Subcutaneous adipose tissue (tissue), 4 donors: Measurements from ENCODE around the gene B4GALT7. TPM values are rescaled to one million over a fixed set of nuclear protein-coding genes. Genes with fewer than 3 reads are reported as not detected.

ENCODE experiments used
- CTCF ChIP-seq: fragments of 450-650 bp; IDR thresholded peaks from one replicate; pipeline ENCODE4 v1.5.1; 2016; ENCODE audit warnings: low read depth, mild to moderate bottlenecking, control low read depth, antibody characterized with exemption, moderate library complexity
- total RNA-seq, 4 donors: library from RNA; depleted of rRNA; stranded (reverse); fragments of >200 nt; gene quantifications; one replicate each; pipeline ENCODE4 v1.1.0, GENCODE V29; 2016

The B4GALT7 gene
- total RNA-seq, 4 donors from 2014 or later = 16.1 to 35.2 (median 20.8) TPM

DNA sequence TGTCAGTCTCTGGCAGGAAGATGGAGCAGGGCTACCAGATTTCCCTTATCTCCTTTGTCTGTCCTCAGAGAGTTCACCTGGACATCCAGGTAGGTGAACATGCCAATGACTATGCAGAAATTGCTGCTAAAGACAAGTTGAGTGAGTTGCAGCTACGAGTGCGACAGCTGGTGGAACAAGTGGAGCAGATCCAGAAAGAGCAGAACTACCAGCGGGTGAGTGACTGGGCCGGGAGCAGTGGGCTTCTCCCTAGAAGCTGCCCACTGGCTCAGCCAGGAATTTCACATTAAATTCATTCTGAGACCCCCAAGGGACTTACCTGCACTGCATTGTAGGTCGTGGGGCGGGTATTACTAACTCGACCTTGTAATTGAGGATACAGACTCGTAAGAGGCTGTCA, 5.9 kb upstream of the B4GALT7 start:
- TF ChIP-seq CTCF = no peak

- TF ChIP-seq CTCF = no peak
These were observed 4.8 kb upstream of the B4GALT7 start for GRCh38 chr5:177595026-177595585.

GRCh38 chr5:177595991-177596774, 3.7 kb upstream of the B4GALT7 start:
- TF ChIP-seq CTCF = no peak

- no peak for TF ChIP-seq CTCF
These were observed 3.1 kb upstream of the B4GALT7 start for GRCh38 chr5:177596775-177597238.

DNA sequence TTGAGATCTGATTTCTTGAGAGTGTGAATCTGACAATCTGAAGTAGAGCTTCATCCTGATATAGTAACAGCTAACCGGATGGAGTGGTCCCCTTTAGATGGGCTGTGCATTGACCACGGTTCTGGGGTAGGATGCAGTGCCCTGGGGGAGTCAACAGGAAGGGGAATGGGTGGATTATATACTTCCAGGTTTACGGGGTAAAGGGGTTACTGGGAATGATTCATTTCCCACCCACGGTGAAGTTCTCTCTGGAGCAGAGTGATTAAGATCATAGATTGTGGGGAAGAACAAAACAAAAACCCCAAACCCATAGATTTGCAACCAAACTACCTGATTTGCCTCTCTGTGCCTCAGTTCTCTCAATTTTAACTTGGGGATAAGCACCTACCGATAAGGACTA, 1.5 kb upstream of the B4GALT7 start:
- no peak for TF ChIP-seq CTCF

GRCh38 chr5:177600508-177601018, 631 bp downstream of the B4GALT7 start:
- TF ChIP-seq CTCF = no peak

DNA sequence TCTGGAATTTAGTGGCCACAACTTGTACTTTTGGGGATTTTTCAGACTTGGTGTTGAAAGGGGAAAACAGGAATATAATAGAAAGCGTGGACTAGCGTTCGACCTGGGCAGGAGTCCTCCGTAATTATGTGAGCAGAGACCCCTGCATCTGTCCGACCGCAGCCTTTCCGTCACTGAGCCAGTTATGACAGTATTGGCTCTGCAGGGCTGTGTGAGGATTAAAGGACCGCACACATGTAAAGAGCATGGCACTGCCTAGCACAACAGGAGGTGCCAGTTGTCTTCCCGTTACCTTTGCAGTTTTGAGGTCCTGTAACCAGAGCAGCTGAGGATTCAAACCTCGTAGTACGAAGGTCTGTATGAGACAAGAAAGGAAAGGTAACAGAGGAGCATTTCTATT, 1.2 kb downstream of the B4GALT7 start:
- no peak for TF ChIP-seq CTCF
